DND-41 (cell line): Measurements from ENCODE around the gene MED12L.
A peak's percentile ranks its signal among the peaks of the same experiment; 100 is the strongest.

Experiments
- ATAC-seq: fragments of 200-7000 bp; cut with Tn5 transposase; 3 replicates; pipeline ENCODE4 v1.9.1; 2021; ENCODE audit warnings: low read depth; ENCODE audit not compliant: insufficient read depth
- DNase-seq: peaks from one replicate; pipeline ENCODE4 v3.0.0-alpha.2; 2020
- H2AFZ ChIP-seq: 2 replicates; pipeline ENCODE4 v1.6.0; 2012; ENCODE audit warnings: low read depth, low read length
- H3K27ac ChIP-seq: 2 replicates; pipeline ENCODE4 v1.5.1; 2012; ENCODE audit warnings: low read length, inconsistent platforms
- H3K27me3 ChIP-seq: fragments of 200-600 bp; sonication (generic); 2 replicates; pipeline ENCODE4 v1.6.0; 2012; ENCODE audit warnings: low read length, mild to moderate bottlenecking, inconsistent platforms; ENCODE audit not compliant: insufficient read depth, poor library complexity
- H3K36me3 ChIP-seq: 2 replicates; pipeline ENCODE4 v1.5.1; 2012; ENCODE audit warnings: low read length, inconsistent platforms; ENCODE audit not compliant: insufficient read depth
- H3K4me1 ChIP-seq: 2 replicates; pipeline ENCODE4 v1.5.1; 2012; ENCODE audit warnings: mild to moderate bottlenecking, low read length; ENCODE audit not compliant: insufficient read depth
- H3K4me2 ChIP-seq: 2 replicates; pipeline ENCODE4 v1.6.0; 2012; ENCODE audit warnings: mild to moderate bottlenecking, moderate library complexity, low read length, inconsistent platforms; ENCODE audit not compliant: insufficient read depth
- H3K4me3 ChIP-seq, 2 experiments: fragments of 200-600 bp in 1 of 2; shearing (Covaris generic) in 1 of 2; 2 replicates each; pipeline ENCODE4 v1.5.1; 2012 to 2016; ENCODE audit warnings: inconsistent platforms in 2 of 2, low read length in 2 of 2, mild to moderate bottlenecking in 2 of 2, low read depth in 1 of 2, moderate library complexity in 1 of 2
- H3K79me2 ChIP-seq: 2 replicates; pipeline ENCODE4 v1.6.0; 2012; ENCODE audit warnings: low read length, inconsistent platforms; ENCODE audit not compliant: insufficient read depth
- H3K9ac ChIP-seq: 2 replicates; pipeline ENCODE4 v1.6.0; 2012; ENCODE audit warnings: low read depth, mild to moderate bottlenecking, inconsistent platforms, low read length, moderate library complexity
- H3K9me3 ChIP-seq: 2 replicates; pipeline ENCODE4 v1.5.1; 2012; ENCODE audit warnings: low read length, moderate library complexity, mild to moderate bottlenecking, inconsistent platforms; ENCODE audit not compliant: insufficient read depth, severe bottlenecking
- H4K20me1 ChIP-seq: 2 replicates; pipeline ENCODE4 v1.6.0; 2012; ENCODE audit warnings: low read length; ENCODE audit not compliant: insufficient read depth
- CTCF ChIP-seq: IDR thresholded peaks from 2 replicates; pipeline ENCODE4 v1.5.1; 2012; ENCODE audit warnings: borderline replicate concordance, low read length, moderate library complexity, mild to moderate bottlenecking; ENCODE audit not compliant: poor library complexity, severe bottlenecking; ENCODE audit errors: extremely low read depth
- EZH2 ChIP-seq: IDR thresholded peaks from 3 replicates; pipeline ENCODE4 v1.6.1; 2012; ENCODE audit warnings: borderline replicate concordance, low read depth, mild to moderate bottlenecking, moderate library complexity, low read length, inconsistent platforms; ENCODE audit not compliant: severe bottlenecking

Gene MED12L

GRCh38 chr3:151303751-151304150 lies 218.3 kb downstream of the MED12L start:
- no peak for ATAC-seq
- TF ChIP-seq EZH2 (no peak), CTCF (no peak)
- no peaks in the 10 kb centered on the region for H3K27me3 ChIP-seq
- H3K9ac ChIP-seq, result no peak overlapping the region
- no peaks in the 10 kb centered on the region for H3K9me3 ChIP-seq
- no peaks in the 10 kb centered on the region for H3K79me2 ChIP-seq
- no peak for DNase-seq
- no peak overlapping the region for H3K4me2 ChIP-seq
- H4K20me1 ChIP-seq, result no peaks in the 10 kb centered on the region
- H2AFZ ChIP-seq, result no peak overlapping the region
- H3K4me1 ChIP-seq, result no peaks in the 10 kb centered on the region
- no peak overlapping the region for H3K27ac ChIP-seq
- no peak overlapping the region for H3K4me3 ChIP-seq
- H3K36me3 ChIP-seq, result no peaks in the 10 kb centered on the region

GRCh38 chr3:151305060-151305774 lies 219.8 kb downstream of the MED12L start:
- H3K27me3 ChIP-seq, result no peaks in the 10 kb centered on the region
- TF ChIP-seq EZH2, result no peak
- no peak for TF ChIP-seq CTCF
- ATAC-seq (peak; percentile 29; the same call in 1 of the 3 replicates), DNase-seq (no peak)
- H4K20me1 ChIP-seq, result no peaks in the 10 kb centered on the region
- no peak overlapping the region for H2AFZ ChIP-seq
- H3K9me3 ChIP-seq, result no peaks in the 10 kb centered on the region
- H3K79me2 ChIP-seq, result no peaks in the 10 kb centered on the region
- H3K27ac ChIP-seq, result no peak overlapping the region
- H3K9ac ChIP-seq, result no peak overlapping the region
- H3K4me1 ChIP-seq, result no peaks in the 10 kb centered on the region
- no peaks in the 10 kb centered on the region for H3K36me3 ChIP-seq
- H3K4me2 ChIP-seq, result no peak overlapping the region
- no peak overlapping the region for H3K4me3 ChIP-seq

- H3K27ac ChIP-seq, result no peak overlapping the region
- H2AFZ ChIP-seq, result no peak overlapping the region
- H3K36me3 ChIP-seq, result no peaks in the 10 kb centered on the region
- no peaks in the 10 kb centered on the region for H3K9me3 ChIP-seq
- no peak for ATAC-seq
- DNase-seq, result no peak
- H3K4me3 ChIP-seq, result no peak overlapping the region
- H4K20me1 ChIP-seq, result no peaks in the 10 kb centered on the region
- TF ChIP-seq CTCF (no peak), EZH2 (no peak)
- H3K4me2 ChIP-seq, result no peak overlapping the region
- H3K79me2 ChIP-seq, result no peaks in the 10 kb centered on the region
- H3K9ac ChIP-seq, result no peak overlapping the region
- no peaks in the 10 kb centered on the region for H3K4me1 ChIP-seq
- no peaks in the 10 kb centered on the region for H3K27me3 ChIP-seq
Observed at GRCh38 chr3:151305775-151306151, 220.3 kb downstream of the MED12L start.
